ENCODE data around the gene MTMR12.

DNA sequence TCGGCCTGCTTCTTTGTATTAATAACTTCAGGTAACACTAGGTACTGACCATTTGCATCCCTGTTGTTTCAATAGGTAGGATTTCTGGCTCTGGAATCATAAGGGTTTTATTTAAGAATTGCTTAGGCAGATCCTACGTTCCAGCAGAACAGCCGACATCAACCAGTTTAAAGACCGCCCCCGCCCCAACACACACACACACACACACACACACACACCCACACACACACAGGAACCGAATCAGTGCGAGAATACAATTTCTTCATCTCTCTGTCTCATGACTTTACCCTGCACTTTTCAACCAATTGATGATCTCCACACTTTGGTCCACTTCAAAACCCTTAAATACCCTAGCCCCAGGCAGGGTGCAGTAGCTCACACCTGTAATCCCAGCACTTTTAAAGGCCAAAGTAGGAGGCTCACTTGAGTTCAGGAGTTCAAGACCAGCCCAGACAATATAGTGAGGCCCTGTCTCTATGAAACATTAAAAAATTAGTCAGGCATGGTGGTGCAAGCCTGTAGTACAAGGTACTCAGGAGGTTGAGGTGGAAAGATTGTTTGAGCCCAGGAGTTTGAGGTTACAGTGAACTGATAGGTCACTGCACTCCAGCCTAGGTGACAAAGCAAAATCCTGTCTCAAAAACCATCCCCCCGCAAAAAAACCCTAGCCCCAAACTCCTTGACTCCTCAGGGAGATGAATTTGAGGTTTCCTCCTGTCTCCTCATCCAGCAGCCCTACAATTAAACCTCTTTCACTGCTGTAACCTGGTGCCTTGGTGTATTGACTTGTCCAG is 2.7 kb upstream of the MTMR12 start:
- no peak for TF ChIP-seq YY1 (IDR thresholded peaks at IDR 0.05; ENCODE audit: insufficient read depth, insufficient read length)
- TF ChIP-seq ZNF274 (IDR thresholded peaks at IDR 0.05; ENCODE audit: low read depth, low read length), result no peak
